Ovary (tissue), 3 donors: Measurements from ENCODE around the gene ITPK1.

ENCODE experiments used
- CTCF ChIP-seq, 3 donors: fragments of 450-650 bp in 2 of 3; fragments of 200-600 bp in 1 of 3; IDR thresholded peaks; one replicate each; pipeline versions ENCODE4 v1.5.1 to v1.8.0; 2016 to 2022; ENCODE audit warnings: antibody characterized with exemption in 3 of 3, mild to moderate bottlenecking in 1 of 3
- POLR2A ChIP-seq: fragments of 450-650 bp; IDR thresholded peaks from one replicate; pipeline ENCODE4 v1.6.1; 2017; ENCODE audit warnings: antibody characterized with exemption, mild to moderate bottlenecking, moderate library complexity
- donor health status: DM: no; HTN: no; CAD: no.

- no peak for TF ChIP-seq CTCF (IDR thresholded peaks at IDR 0.05)
- no peak for TF ChIP-seq POLR2A
Measured at GRCh38 chr14:92982956-92983355, 132.8 kb downstream of the ITPK1 start.
